Neural cell (in vitro differentiated cells): ENCODE measurements around the gene PRM1. TPM values are rescaled to one million over a fixed set of nuclear protein-coding genes. Genes with fewer than 3 reads are reported as not detected.
"Not testable (repeated sequence)": the region's sequence is repeated elsewhere in the genome, so short reads cannot be mapped to it uniquely, and the experiment has no call there.

ENCODE experiments used
- H2AFZ ChIP-seq: fragments of 200-600, 300-800 bp; sonication (generic), shearing (Covaris generic); 2 replicates; pipeline ENCODE4 v1.6.0; 2014; ENCODE audit warnings: low read depth, mild to moderate bottlenecking, antibody characterized with exemption, low read length, moderate library complexity
- H3F3A ChIP-seq: fragments of 200-600 bp; shearing (Covaris generic); 2 replicates; pipeline ENCODE4 v1.6.1; 2016; ENCODE audit warnings: mild to moderate bottlenecking, moderate library complexity, mixed read lengths, antibody characterized with exemption, low read length; ENCODE audit not compliant: insufficient read depth, poor library complexity, severe bottlenecking
- H3K27ac ChIP-seq: fragments of 200-600, 300-800 bp; sonication (generic), shearing (Covaris generic); 2 replicates; pipeline ENCODE4 v1.5.1; 2014; ENCODE audit warnings: mild to moderate bottlenecking, low read length, moderate library complexity
- H3K27me3 ChIP-seq: fragments of 300-800, 200-600 bp; sonication (generic), shearing (Covaris generic); 2 replicates; pipeline ENCODE4 v1.6.0; 2014; ENCODE audit warnings: mild to moderate bottlenecking, low read depth, low read length, moderate library complexity; ENCODE audit not compliant: insufficient read depth
- H3K36me3 ChIP-seq: fragments of 300-800, 200-600 bp; sonication (generic), shearing (Covaris generic); 2 replicates; pipeline ENCODE4 v1.5.1; 2014; ENCODE audit warnings: mild to moderate bottlenecking, antibody characterized with exemption, low read length, moderate library complexity; ENCODE audit not compliant: insufficient read depth
- H3K4me2 ChIP-seq: fragments of 300-800, 200-600 bp; sonication (generic), shearing (Covaris generic); 2 replicates; pipeline ENCODE4 v1.6.0; 2014; ENCODE audit warnings: mild to moderate bottlenecking, low read length
- H3K4me3 ChIP-seq: fragments of 300-800, 200-600 bp; sonication (generic), shearing (Covaris generic); 2 replicates; pipeline ENCODE4 v1.5.1; 2014; ENCODE audit warnings: mild to moderate bottlenecking, low read length, moderate library complexity
- H3K79me2 ChIP-seq: fragments of 200-600 bp; shearing (Covaris generic); replicated peaks from 2 replicates; pipeline ENCODE4 v1.6.0; 2014; ENCODE audit warnings: mild to moderate bottlenecking, low read length, moderate library complexity; ENCODE audit not compliant: insufficient read depth
- H3K9ac ChIP-seq: fragments of 300-800, 200-600 bp; sonication (generic), shearing (Covaris generic); 2 replicates; pipeline ENCODE4 v1.6.1; 2016; ENCODE audit warnings: mild to moderate bottlenecking, low read length, mixed read lengths
- H3K9me2 ChIP-seq: fragments of 200-600 bp; shearing (Covaris generic); 2 replicates; pipeline ENCODE4 v1.6.1; 2016; ENCODE audit warnings: mild to moderate bottlenecking, low read length, mixed read lengths; ENCODE audit not compliant: insufficient read depth
- H3K9me3 ChIP-seq: fragments of 200-600, 300-800 bp; sonication (generic), shearing (Covaris generic); 2 replicates; pipeline ENCODE4 v1.6.1; 2016; ENCODE audit warnings: mild to moderate bottlenecking, mixed run types, low read length, moderate library complexity, mixed read lengths
- H4K20me1 ChIP-seq: fragments of 200-600 bp; shearing (Covaris generic); 2 replicates; pipeline ENCODE4 v1.6.1; 2016; ENCODE audit warnings: mild to moderate bottlenecking, mixed run types; ENCODE audit not compliant: insufficient read depth
- EP300 ChIP-seq: fragments of 450-650 bp; conservative IDR thresholded peaks from 2 replicates; pipeline ENCODE4 v1.6.1; 2014; ENCODE audit warnings: antibody characterized with exemption, mild to moderate bottlenecking, moderate library complexity; ENCODE audit not compliant: poor library complexity, severe bottlenecking
- EZH2 ChIP-seq: fragments of 200-600, 300-800 bp; shearing (Covaris generic), sonication (generic); IDR thresholded peaks from 2 replicates; pipeline ENCODE4 v1.6.1; 2014; ENCODE audit warnings: antibody characterized with exemption, low read length, borderline replicate concordance, mild to moderate bottlenecking; ENCODE audit not compliant: insufficient read depth, poor library complexity, severe bottlenecking
- MXI1 ChIP-seq: fragments of 450-650 bp; conservative IDR thresholded peaks from 2 replicates; pipeline ENCODE4 v1.6.1; 2014; ENCODE audit warnings: antibody characterized with exemption, mild to moderate bottlenecking; ENCODE audit not compliant: poor library complexity, severe bottlenecking
- POLR2AphosphoS5 ChIP-seq: IDR thresholded peaks from 2 replicates; pipeline ENCODE4 v1.6.1; 2012
- RAD21 ChIP-seq: fragments of 450-650 bp; conservative IDR thresholded peaks from 2 replicates; pipeline ENCODE4 v1.6.1; 2014; ENCODE audit warnings: antibody characterized with exemption, mild to moderate bottlenecking, moderate library complexity
- SMC3 ChIP-seq: fragments of 450-650 bp; conservative IDR thresholded peaks from 2 replicates; pipeline ENCODE4 v1.6.1; 2014; ENCODE audit warnings: antibody characterized with exemption, mild to moderate bottlenecking, moderate library complexity; ENCODE audit not compliant: poor library complexity
- TAF1 ChIP-seq: IDR thresholded peaks from 2 replicates; pipeline ENCODE4 v1.6.1; 2012; ENCODE audit warnings: low read depth
- polyA plus RNA-seq: library from polyadenylated mRNA; depleted of rRNA; stranded (reverse); fragments of >200 nt; gene quantifications from 2 replicates; pipeline ENCODE4 v1.2.3, GENCODE V29; 2014
- TF ChIP-seq, protein P1 (sequence below): fragments of 450-650 bp; IDR thresholded peaks from 2 replicates; pipeline ENCODE4 v1.5.1; 2014; ENCODE audit warnings: antibody characterized with exemption, mild to moderate bottlenecking, moderate library complexity; ENCODE audit not compliant: poor library complexity, severe bottlenecking
- TF ChIP-seq, protein P2 (sequence below): IDR thresholded peaks from 2 replicates; pipeline ENCODE4 v1.6.1; 2012; ENCODE audit warnings: borderline replicate concordance

PRM1 gene
- polyA plus RNA-seq, 1 donor from 2014 or later: not detected

DNA sequence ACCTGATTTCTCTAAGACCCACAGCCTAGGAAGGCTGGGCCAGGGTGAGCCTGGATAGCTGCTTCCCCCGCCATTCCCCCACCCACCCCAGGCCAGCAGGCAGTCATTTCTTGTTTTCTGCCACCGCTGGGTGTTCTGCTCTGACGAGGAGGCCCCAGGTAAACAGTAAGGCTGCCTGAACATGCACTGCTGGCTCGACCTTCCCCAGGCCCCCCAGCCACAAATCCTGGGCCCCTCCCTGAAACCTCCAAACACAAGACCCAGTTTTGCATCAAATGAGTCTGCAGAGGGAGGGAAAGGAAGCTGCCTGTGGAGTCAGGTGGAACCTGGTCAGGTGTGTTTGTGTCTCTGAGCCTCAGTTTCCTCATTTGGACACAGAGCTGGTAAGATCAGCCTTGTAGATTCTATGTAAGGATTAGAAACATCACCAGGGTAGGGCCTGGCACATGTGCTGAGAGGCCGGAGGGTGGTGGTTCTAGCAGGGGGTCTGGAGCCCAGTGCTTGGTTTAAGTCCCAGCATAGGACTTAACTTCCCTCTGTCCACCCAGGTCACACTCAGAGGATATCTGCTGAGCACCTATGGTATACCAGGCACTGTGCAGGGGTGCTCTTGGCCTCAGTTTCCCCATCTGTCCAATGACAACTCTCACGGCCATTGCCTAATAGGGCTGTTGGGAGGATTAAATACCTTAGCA, 18.9 kb upstream of the PRM1 start:
- Histone ChIP-seq H3K9me2 (no peaks in the 10 kb centered on the region), H3K4me3 (no peak overlapping the region), H4K20me1 (no peaks in the 10 kb centered on the region), H3K9ac (no peak overlapping the region), H3K27me3 (no peaks in the 10 kb centered on the region), H3K27ac (no peak overlapping the region), H3K36me3 (no peaks in the 10 kb centered on the region), H3K79me2 (no peaks in the 10 kb centered on the region), H2AFZ (no peak overlapping the region), H3K9me3 (no peaks in the 10 kb centered on the region), H3K4me2 (no peak overlapping the region), H3F3A (no peaks in the 10 kb centered on the region)
- TF ChIP-seq, protein P1, sequence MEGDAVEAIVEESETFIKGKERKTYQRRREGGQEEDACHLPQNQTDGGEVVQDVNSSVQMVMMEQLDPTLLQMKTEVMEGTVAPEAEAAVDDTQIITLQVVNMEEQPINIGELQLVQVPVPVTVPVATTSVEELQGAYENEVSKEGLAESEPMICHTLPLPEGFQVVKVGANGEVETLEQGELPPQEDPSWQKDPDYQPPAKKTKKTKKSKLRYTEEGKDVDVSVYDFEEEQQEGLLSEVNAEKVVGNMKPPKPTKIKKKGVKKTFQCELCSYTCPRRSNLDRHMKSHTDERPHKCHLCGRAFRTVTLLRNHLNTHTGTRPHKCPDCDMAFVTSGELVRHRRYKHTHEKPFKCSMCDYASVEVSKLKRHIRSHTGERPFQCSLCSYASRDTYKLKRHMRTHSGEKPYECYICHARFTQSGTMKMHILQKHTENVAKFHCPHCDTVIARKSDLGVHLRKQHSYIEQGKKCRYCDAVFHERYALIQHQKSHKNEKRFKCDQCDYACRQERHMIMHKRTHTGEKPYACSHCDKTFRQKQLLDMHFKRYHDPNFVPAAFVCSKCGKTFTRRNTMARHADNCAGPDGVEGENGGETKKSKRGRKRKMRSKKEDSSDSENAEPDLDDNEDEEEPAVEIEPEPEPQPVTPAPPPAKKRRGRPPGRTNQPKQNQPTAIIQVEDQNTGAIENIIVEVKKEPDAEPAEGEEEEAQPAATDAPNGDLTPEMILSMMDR: no peak
- no peak for TF ChIP-seq RAD21
- TF ChIP-seq TAF1: no peak
- TF ChIP-seq EP300: no peak
- TF ChIP-seq EZH2: no peak
- TF ChIP-seq MXI1: no peak
- TF ChIP-seq SMC3: no peak
- TF ChIP-seq, protein P2, sequence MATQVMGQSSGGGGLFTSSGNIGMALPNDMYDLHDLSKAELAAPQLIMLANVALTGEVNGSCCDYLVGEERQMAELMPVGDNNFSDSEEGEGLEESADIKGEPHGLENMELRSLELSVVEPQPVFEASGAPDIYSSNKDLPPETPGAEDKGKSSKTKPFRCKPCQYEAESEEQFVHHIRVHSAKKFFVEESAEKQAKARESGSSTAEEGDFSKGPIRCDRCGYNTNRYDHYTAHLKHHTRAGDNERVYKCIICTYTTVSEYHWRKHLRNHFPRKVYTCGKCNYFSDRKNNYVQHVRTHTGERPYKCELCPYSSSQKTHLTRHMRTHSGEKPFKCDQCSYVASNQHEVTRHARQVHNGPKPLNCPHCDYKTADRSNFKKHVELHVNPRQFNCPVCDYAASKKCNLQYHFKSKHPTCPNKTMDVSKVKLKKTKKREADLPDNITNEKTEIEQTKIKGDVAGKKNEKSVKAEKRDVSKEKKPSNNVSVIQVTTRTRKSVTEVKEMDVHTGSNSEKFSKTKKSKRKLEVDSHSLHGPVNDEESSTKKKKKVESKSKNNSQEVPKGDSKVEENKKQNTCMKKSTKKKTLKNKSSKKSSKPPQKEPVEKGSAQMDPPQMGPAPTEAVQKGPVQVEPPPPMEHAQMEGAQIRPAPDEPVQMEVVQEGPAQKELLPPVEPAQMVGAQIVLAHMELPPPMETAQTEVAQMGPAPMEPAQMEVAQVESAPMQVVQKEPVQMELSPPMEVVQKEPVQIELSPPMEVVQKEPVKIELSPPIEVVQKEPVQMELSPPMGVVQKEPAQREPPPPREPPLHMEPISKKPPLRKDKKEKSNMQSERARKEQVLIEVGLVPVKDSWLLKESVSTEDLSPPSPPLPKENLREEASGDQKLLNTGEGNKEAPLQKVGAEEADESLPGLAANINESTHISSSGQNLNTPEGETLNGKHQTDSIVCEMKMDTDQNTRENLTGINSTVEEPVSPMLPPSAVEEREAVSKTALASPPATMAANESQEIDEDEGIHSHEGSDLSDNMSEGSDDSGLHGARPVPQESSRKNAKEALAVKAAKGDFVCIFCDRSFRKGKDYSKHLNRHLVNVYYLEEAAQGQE: no peak
- TF ChIP-seq POLR2AphosphoS5: no peak

DNA sequence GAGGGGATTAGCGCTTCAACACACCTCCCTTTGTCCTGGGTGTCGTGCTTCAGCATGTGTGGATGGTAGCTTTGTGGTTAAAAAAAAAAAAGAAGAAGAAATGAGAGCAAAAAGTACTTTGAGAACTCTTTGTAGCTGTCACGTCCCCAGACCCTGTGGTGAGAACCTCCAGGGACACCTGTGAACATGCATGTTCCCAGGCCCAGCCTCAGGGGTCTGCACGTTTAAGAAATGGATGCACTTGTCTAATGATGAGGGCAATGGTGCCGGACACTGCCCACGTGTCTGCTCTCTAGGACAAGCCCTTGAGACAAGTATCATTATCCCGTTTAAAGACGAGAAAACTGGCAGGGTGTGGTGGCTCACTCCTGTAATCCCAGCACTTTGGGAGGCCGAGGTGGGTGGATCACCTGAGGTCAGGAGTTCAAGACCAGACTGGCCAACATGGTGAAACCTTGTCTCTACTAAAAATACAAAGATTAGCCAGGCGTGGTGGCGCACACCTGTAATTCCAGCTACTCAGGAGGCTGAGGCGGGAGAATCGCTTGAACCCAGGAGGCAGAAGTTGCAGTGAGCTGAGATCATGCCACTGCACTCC, 17.9 kb upstream of the PRM1 start:
- not testable (repeated sequence) for H3F3A ChIP-seq, H2AFZ ChIP-seq, H3K9me2 ChIP-seq, H3K9me3 ChIP-seq, H3K36me3 ChIP-seq, H3K9ac ChIP-seq, H3K4me2 ChIP-seq, H3K79me2 ChIP-seq, H3K27ac ChIP-seq, H3K27me3 ChIP-seq, H4K20me1 ChIP-seq, H3K4me3 ChIP-seq
